Left ventricle myocardium inferior (tissue), 1 donor: ENCODE data around the gene TPSD1. TPM values are rescaled to one million over a fixed set of nuclear protein-coding genes. Genes with fewer than 3 reads are reported as not detected.

ENCODE experiments used
- DNase-seq: peaks from one replicate; pipeline ENCODE4 v3.0.0-alpha.2; 2020
- H3K27ac ChIP-seq: fragments of 200-600 bp; replicated peaks from 2 replicates; pipeline ENCODE4 v1.8.0; 2021
- H3K27me3 ChIP-seq: fragments of 200-600 bp; 2 replicates; pipeline ENCODE4 v1.8.0; 2021; ENCODE audit warnings: low read depth
- H3K36me3 ChIP-seq: fragments of 200-600 bp; 2 replicates; pipeline ENCODE4 v1.8.0; 2021
- H3K4me1 ChIP-seq: fragments of 200-600 bp; 2 replicates; pipeline ENCODE4 v1.8.0; 2021
- H3K4me3 ChIP-seq: fragments of 200-600 bp; 2 replicates; pipeline ENCODE4 v1.8.0; 2021; ENCODE audit warnings: mild to moderate bottlenecking, moderate library complexity
- H3K9me3 ChIP-seq: fragments of 200-600 bp; replicated peaks from 2 replicates; pipeline ENCODE4 v1.8.0; 2021
- CTCF ChIP-seq: fragments of 200-600 bp; IDR thresholded peaks from 2 replicates; pipeline ENCODE4 v1.8.0; 2021; ENCODE audit warnings: antibody characterized with exemption, mild to moderate bottlenecking, borderline replicate concordance
- intact Hi-C: fragments of 100-400 bp; cut with micrococcal nuclease; formaldehyde crosslinking; loops from one replicate; pipeline ENCODE4 v1.11.0; 2022
- total RNA-seq: library from RNA; stranded (reverse); fragmentation: NEBNext Ultra II Directional; extraction: Animal tissue kit (Norgen Biotek cat#: 25700); gene quantifications from one replicate; pipeline ENCODE4 v1.2.1, GENCODE V29; 2021
- donor health status: DM: no; HTN: yes; CAD: no; lungs with severe emphysema.

The TPSD1 gene
- total RNA-seq, 1 donor from 2014 or later = not detected

- Histone ChIP-seq H3K27me3 (peaks cover 76% of the 10 kb centered on the region), H3K9me3 (no peaks in the 10 kb centered on the region), H3K27ac (no peak overlapping the region), H3K4me3 (no peak overlapping the region), H3K36me3 (no peaks in the 10 kb centered on the region), H3K4me1 (no peaks in the 10 kb centered on the region)
- DNase-seq = no peak
- intact Hi-C loops = no loop called here
- TF ChIP-seq CTCF = no peak
Measured at GRCh38 chr16:1260101-1260680, 4.3 kb downstream of the TPSD1 start.

GRCh38 chr16:1261131-1261892, 5.4 kb downstream of the TPSD1 start:
- Histone ChIP-seq H3K27me3 (peaks cover 73% of the 10 kb centered on the region), H3K36me3 (no peaks in the 10 kb centered on the region), H3K27ac (no peak overlapping the region), H3K9me3 (no peaks in the 10 kb centered on the region), H3K4me3 (no peak overlapping the region), H3K4me1 (no peaks in the 10 kb centered on the region)
- intact Hi-C loops = no loop called here
- DNase-seq = no peak
- TF ChIP-seq CTCF = no peak

GRCh38 chr16:1262210-1262845, 6.5 kb downstream of the TPSD1 start:
- Histone ChIP-seq H3K36me3 (no peaks in the 10 kb centered on the region), H3K27ac (no peak overlapping the region), H3K9me3 (no peaks in the 10 kb centered on the region), H3K27me3 (peaks cover 73% of the 10 kb centered on the region), H3K4me1 (no peaks in the 10 kb centered on the region), H3K4me3 (no peak overlapping the region)
- DNase-seq = no peak
- no peak for TF ChIP-seq CTCF
- intact Hi-C loops = no loop called here

GRCh38 chr16:1262846-1263221, 7.0 kb downstream of the TPSD1 start:
- Histone ChIP-seq H3K4me1 (no peaks in the 10 kb centered on the region), H3K27ac (no peak overlapping the region), H3K9me3 (no peaks in the 10 kb centered on the region), H3K27me3 (peaks cover 70% of the 10 kb centered on the region), H3K36me3 (no peaks in the 10 kb centered on the region), H3K4me3 (no peak overlapping the region)
- no peak for TF ChIP-seq CTCF
- intact Hi-C loops = no loop called here
- no peak for DNase-seq

- H3K36me3 ChIP-seq = no peaks in the 10 kb centered on the region
- intact Hi-C loops = no loop called here
- no peak overlapping the region for H3K27ac ChIP-seq
- H3K27me3 ChIP-seq = peaks cover 65% of the 10 kb centered on the region
- no peak overlapping the region for H3K4me3 ChIP-seq
- H3K9me3 ChIP-seq = no peaks in the 10 kb centered on the region
- no peak for DNase-seq
- no peaks in the 10 kb centered on the region for H3K4me1 ChIP-seq
- no peak for TF ChIP-seq CTCF
Measured at GRCh38 chr16:1263591-1264344, 7.9 kb downstream of the TPSD1 start.
